Fibroblast of upper back skin (primary cell): ENCODE data around the gene NTF3.

Experiments
- DNase-seq: peaks from one replicate; pipeline ENCODE4 v3.0.0-alpha.2; 2013

Gene NTF3

DNA sequence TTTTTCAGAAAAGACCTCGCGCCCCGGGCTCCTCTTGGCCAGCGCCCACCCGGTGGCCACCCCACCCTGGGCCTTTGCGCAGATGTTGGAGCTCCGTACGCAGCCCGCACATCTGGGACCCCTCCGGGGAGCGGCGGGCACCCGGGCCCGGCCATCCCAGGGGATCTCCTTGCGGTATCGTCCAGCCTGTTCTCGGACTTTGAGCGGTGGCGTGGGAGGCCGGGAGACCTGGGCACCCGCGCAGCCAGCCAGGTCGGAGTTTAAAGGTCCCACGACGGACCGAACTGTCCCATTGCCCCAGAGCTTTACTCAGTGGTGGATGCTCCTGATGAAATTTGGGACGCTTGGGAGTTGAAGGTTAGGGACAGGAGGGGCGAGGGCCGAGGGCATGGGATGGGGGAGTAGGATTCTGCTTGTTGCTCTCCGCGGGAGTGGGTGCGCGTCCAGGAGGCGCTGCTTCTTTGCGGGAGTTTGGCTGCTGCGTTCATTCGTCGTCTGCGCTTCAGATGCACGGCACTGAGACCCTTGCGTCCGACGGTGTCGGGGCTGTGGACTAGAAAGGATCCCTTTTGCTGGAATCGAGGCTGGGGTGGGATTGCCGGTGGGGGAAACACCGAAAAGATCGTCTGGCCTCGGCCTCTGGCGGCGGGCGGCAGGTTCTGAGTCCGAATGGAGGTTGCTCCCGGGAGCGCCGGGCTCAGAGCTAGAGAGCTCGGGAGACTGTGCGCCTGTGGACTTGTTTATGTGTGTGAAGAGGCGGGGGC lies 1.4 kb downstream of the NTF3 start:
- no peak for DNase-seq

DNA sequence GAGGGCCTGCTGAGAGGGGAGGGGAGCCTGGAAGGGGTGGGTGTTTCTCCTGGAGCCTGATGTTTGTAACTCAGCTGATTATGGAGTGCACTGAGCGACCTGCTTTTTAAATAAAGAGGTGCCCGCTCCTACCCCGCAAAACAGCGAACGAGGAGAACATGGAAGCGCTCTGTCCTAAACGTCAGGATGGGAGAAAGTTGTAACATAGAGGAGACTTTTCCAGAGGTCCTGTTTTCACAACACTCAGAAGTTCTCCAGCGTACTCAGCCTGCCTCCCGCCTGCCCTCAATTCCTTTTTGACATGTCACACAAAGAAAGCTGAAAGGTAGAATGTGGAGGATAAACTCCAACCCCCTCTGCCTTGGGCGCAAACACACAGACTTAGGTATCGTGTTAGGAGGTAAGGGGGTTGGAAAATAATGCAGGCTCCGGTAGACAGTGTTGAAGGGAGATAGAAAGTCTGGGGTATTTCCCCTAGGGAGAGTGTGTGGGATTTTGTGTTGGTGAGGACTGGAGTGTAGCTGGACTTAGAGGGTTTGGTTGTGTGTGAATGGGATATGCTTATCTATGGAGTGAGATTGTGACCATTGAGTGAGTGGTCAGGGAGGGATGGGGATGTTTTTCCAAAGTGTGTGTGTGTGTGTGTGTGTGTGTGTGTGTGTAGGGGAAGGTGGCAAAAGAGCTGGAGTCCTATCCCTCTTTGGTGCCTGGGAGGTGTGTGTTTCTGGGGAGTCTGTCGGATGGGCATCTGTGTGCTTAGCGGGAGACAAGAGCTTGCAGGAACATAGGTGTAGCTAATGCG lies 2.1 kb downstream of the NTF3 start:
- no peak for DNase-seq

DNA sequence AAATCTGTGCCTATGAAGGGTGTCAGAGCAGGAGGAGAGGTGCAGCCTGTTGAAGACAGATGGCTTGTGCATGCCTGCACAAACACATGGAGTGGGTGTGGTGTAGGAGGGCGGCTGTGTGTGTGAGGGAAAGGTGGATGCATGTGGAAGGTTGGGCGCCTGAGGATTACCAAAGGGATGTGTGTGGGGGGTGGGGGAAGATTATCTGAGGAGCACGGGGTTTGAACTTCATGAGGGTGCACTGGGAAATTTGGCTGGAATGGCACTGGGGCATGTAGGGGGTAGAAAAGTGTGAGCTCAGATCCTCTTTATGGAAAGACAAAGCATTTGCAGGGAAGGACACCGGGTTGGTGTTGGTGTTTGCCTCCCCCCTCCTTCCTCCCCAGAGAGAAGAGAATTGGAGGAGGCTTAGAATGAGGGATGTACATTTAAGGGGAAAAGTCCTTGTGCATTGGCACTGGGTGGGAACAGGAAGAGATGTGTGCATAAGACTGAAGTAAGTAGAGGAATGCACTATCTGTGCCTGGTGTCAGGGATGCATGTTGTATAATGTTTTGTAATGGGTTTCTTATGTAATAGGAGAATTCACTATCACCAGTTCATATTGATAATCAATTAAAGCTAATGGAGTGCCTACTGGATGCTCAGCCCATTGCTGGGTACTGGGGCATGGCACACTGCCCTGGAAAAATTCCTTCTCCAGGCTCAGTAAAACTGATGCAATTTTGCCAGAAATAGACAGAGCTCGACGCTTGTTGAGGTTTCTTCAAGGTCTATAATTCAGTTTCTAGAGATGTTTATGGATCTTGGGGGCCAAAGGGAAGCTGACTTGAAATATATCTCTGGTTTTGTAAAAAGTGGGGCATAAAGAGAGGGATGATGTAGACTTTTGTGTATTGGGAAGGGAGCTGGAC lies 3.0 kb downstream of the NTF3 start:
- no peak for DNase-seq

DNA sequence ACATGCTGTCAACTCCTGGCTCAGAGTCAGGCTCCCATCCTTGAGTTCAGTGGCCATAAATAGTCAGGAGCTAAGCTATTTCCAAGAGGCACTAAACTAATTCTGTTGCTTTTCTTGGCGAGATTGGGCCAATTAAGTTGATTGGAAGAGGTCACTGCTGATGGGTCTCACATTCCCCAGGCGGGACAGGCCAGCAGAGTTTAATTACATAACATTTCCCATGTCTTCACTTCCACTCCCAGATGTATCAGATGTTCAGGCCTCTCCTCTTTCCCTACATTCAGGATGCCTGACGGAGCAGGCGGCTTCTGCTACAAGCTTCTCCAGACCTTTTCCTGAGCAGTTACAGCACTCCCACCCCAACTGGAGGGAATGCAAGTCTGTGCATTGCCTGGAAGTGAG lies 5.3 kb downstream of the NTF3 start:
- DNase-seq, result no peak

DNA sequence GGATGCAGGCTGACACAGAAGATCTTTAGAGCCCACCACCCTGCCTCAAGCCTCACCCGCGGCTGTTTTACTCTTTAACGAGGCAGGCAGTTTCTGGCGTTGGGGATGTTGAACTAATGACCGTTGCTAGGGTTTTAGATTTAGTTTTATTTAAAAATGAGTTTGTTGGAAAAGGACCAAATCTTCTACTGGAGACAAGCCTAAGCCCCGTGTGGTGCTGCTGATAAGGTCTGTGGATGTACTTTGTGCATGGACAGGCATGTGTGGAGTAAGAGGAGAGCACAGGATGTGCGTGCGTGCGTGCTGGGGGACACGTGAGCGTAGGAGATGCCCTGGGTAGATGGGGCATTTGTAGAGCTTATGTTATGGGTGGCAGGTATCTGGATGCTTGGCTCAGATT lies 5.7 kb downstream of the NTF3 start:
- DNase-seq, result no peak

DNA sequence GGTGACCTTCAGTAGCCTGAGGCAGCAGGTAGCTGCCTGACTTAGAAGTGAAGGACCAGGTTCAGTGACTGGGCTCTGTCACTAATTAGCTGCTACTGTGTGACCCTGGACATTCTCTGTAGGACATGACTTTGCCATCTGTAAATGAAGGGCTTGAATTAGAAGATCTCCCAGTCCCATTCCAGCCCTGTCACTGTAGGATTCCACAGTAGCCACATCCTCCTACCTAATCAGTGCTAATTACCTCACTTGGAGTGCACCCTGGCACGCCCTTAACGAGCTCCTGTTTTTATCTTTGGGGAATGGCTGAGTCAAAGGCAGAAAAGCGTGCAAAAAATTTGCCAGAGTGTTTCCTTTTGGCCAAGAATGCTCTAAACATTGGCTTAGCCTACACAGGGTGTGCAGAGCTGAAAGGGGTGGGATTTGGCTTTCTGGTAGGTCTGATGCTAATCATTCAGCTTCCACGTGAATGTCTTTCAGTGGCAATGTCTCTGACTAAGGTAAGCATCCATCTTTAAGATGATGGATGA lies 6.8 kb downstream of the NTF3 start:
- no peak for DNase-seq

DNA sequence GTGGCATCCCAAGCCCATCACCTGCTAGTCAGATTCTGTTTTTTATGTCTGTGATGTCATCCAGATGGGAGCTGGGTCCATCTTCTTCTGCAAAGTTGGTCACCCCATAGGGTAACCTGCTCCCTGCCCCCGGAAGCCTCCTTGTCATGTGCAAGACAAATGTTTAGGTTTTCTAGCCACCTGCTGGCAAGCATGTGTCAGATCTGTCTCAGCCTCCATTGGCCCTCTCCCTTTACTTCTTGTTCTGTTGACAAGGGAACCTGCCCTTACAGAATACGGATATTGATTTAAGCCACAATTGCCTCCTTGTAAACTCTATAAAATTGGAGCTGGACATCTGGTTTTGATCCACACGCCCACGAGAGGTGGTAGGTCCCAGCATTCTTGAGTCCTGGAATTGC lies 7.5 kb downstream of the NTF3 start:
- DNase-seq, result peak; percentile 52

DNA sequence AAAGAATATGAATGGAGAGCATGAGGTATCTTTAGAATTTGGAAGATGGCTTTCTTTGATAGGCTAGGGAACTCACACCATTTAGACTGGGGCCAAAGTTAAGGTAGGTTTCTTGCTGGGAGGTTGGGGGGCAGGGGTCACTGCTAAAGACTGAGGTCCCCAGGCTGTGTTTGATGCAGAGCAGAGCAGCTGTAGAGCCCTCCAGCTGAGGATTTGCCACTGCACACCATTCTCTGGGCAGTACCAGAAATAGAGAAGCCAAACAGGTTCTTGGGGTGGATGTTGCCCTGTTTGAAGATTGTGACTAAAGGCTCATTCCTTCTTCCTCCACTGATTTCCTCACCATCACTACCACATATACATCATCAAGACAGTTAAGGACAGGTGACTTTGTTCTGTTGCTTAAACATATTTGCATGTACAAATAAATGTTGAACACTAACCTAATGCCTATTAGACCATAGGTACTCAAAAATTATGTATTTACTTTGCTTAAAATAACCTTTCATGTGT lies 7.9 kb downstream of the NTF3 start:
- DNase-seq, result no peak

DNA sequence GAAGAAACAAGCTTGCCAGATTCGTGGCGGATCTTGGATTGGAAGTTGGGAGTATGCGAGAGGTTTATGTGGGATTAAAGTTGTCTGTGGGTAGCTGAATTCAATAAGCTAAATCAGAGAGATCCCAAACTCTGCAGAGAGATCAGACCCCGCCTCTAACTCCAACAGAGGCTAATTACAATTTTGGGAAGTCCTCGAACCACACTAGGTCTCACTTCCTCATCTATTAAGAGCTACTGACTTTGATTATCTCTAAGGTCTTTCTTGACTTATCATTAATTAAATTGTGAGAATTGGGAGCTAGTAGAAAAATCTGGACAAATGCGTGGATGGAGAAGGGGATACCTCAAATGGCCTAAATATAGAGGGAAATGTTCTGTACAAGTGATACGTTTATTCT lies 9.1 kb downstream of the NTF3 start:
- DNase-seq, result no peak

DNA sequence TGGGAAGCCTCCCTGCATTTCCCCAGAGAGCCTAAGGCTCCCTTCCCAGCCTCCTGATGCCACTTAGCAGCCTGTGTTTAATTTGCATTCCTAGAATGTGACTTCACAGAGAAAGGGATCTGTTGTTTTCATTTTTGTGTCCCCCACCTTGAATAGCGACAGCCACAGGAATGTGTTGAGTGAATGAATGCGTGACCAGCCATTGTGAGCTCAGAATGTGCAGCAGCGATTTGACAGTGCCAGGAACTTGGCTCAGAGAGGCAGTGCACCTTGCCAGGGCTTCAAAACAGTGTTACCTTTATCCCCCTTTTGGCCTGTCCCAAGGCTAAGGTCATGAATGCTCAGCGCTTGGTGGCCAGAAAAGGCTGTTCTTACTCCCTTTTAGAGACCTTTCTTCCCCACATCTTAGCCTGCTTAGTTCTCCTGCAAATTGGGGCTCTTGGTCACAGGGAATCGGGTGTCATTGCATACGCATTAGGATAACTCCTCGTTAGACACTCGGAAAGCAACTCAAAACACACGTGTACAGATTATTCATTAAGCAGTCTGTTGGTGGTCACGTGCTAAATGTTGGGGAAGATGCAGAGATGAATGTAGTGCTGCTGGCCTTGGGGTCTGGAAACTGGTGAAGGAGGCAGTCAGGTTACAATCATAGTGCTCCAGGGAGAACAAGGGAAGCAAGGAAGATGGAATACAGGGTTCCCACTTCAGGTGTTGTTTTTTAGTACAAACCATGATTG lies 9.8 kb downstream of the NTF3 start:
- DNase-seq, result peak; percentile 91

DNA sequence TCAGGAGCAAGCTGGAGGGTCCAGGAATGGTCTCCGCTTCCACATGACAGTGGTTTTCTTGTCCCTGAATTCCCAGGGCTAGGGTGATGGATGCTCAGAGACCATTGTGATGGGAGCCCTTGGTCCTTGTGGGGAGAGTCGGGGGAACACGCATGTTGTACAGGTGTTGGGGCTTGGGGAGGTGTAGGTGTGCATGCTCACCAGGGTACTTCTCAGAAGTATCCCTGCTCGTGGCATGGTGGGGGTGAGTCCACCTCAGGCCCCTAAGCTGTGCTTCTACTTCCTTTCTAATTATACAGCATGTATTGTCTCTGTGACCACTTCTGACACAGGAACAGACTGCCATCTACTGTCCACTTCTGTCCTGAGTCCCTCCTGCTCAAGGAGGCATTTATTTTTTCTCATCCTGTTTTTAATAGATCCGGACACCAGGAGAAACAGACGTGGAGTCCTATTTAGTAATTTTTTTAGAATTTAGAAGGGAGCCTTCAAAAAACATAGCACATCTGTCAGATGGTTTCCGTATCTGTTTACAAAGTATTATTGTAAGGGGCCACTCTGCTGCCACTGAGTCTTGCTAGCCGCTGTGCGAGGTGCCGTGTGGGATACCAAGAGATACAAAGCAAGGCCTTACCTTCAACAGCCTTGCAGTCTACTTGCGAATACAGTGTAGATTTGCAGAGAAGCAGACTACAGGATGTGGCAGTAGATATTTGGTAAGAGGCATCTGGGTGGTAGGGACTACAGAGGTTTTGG lies 10.5 kb downstream of the NTF3 start:
- DNase-seq, result peak; percentile 70

DNA sequence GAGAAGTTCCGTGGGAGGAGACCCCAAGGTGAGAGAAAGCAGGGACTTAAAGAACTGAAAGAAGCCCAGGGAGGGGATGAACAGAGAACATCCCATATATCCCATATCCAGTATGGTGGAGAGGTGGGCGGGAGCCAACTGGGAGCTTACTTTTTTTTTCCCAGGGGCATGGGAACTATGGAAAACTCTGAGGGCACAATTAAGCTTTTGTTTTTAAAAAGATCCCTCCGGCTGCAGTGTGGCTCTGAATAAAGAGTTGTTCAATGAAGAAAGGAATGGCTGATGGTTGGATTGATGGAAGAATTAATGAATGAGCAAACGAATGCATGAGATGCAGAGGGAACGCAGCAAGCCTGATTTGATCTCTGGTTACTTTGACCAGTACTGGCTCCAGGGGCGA lies 12.6 kb downstream of the NTF3 start:
- no peak for DNase-seq

DNA sequence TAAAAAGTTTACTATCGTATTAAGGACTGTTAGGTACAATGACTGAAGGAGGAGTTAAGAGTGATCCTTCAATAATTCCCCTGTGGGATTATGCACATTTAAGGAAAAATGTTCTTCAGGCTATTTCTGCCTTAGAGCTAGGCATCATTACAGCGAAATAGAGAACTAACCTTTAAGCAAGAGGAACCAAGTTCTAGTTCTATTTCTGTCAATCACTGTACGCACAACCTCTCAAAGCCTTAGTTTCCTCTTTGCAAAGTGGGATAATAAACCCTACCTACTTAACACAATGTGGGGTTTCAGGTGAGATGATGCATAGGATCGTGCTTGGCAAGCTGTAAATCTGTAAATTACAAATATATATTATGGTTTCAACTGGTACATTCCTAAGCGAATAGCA lies 15.4 kb downstream of the NTF3 start:
- DNase-seq, result no peak

DNA sequence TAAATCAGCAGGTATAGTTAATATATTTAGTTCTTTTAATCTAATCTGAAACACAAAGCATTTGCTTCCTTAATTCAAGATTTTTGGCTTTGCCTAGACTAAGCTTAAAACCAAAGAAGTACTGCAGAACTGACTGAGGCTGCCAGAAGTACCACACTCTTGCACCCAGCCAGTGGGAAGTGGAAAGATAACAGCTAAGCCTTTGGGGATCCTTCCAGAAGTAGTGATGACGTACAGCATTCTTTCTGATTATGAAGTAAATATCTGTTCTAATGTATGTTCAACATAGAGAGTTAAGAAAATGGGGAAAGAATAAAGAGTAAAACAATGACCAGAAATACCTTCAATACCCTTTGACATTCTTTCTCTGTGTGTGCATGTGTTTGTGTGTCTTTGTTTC lies 19.3 kb downstream of the NTF3 start:
- DNase-seq, result no peak

DNA sequence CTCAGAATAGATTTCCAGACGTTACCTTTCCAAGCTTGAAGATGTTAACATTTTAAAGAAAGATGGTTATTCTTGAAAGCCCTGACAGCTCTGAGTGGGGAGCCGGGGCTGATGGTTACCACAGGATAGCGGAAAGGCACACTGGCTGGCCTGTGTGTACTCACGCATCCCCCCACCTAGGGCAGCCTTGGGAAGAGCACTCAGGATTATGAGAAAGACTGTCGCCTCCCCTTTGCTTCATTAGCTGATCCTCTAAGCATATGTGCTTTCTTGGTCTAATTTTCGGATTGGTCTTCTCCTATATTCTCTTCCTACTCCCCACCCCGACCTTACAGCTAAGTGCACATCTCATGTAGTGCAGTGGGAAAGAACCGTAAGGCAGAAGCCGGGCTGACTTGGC lies 20.7 kb downstream of the NTF3 start:
- DNase-seq, result no peak

DNA sequence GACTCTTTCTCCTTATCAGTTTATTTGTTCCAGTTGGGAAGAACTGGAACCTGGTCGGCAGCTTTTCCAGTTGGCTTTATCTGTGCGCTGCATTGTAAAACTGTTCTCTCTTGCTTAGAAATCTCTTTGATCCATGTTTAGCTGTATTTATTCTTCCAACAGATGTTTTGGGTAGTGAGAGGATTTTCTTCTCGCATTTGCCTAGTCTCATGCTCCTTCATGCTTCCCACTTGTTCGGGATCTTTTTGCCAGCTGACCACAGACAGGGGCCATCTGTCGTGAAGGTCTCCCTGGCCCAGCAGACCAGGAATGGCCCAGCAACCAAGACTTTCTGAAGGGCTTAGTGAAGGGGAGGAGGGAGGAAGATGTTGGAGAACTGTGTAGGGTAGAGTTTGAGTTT lies 21.6 kb downstream of the NTF3 start:
- no peak for DNase-seq

DNA sequence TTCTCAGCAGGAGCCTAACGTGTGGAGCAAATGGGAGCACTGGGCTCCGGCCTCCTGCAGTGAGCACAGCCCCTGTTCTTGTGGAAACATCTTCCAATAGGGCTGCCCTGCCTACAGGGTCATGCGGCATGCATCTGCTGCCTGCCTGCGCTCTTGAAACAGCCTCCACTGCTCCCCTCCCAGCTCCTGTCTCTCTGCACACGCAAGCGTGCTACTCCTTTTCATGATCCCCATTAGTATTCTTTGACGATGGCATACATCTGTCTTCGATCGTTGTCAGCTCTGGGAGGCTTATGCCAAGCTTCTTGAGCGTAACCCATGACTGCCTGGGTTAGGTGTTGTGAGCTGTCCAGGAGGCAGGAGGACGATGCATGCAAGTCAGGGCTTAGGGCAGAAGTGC lies 23.1 kb downstream of the NTF3 start:
- DNase-seq, result no peak

DNA sequence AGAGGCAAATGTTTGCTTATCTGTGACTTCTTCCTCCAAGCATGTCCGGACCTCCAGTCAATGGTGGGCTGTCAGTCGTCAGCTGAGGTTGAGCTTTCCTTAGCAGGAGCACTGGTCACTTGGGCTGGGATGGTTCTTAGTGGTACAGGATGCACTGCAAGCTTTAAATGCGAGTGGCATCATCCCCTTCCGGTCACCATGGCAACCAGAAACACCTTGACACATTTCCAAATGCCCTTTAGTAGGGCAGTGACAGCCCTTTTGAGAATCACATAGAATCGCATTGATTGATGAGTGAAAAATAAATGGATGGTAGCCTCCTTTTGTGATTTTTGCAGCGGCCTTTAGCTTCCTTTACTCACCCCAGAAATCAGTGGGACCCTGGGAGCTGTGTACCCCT lies 24.1 kb downstream of the NTF3 start:
- DNase-seq, result no peak

DNA sequence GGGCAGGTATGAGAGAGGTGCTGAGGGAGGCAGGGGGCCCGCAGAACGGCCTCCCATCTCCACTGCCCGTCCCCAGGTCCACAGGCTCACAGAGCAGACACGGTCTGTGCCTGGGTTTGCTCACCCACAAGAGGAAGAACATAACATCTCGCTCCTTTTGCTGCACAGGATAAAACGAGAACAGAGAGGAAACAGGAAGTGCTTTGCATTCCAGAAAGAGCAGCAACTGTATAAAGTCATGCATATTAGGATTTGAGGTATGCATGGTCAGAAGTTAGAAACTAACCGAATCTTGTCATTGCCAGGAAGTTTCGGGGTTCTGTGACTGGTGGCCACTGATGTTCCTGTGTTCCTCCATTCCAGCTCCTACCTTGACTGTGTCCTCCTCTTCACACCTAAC lies 25.0 kb downstream of the NTF3 start:
- DNase-seq, result peak; percentile 91

DNA sequence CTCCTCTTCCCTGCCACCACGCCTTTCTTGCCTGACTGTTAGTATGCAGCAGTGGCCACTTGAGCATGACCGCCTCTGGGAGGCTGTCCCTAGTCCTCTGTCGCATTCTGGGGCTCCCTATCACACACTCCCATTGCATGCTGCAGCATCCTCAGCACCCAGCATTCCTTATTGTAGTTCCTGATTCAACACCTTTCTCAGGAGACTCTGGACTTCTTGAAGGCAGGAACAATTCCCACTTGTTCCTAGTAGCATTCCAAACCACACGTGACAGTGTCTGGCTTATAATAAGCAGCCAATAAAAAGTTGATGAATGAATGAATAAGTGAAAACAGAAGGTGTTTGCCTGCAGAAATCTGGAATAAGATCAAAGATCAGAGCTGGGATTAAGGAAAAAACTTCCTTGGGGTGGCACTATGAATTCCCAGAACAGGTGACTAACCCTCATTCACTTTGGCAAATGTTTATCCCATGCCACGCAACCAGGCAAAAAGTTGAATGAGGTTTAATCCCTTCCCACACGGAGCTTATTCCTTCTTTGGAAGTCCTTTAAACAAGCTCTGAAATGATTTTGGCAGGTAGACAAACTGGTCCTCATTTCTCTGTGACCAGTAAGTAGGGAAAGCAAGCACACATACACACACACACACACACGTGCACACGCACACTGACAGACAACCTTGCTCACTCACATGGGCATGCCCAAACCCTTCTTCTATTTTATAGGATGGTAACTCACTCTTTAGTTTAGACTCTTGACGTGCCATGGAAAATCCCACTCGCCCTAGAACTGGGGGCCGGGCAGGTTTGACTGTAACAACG lies 26.5 kb downstream of the NTF3 start:
- DNase-seq, result no peak
